Measurements from ENCODE around the gene CALD1.

Gene CALD1

GRCh38 chr7:134778941-134779740 is at the start of gene CALD1:
CALD1 (plus strand) TSS chr7:134779634; CDS start chr7:134867734, 88,100 bp downstream.
- H3K4me1 ChIP-seq (ENCODE audit: control insufficient read depth, insufficient read depth, low read length): peaks cover 30% of the 10 kb centered on the region
- peak within 1 kb of the TSS; percentile 98 for H3K9ac ChIP-seq (ENCODE audit: low read length)
- peak within 1 kb of the TSS; percentile 94 for H3K4me3 ChIP-seq (ENCODE audit: low read length)
- peaks cover 4% of the 10 kb centered on the region for H3K36me3 ChIP-seq (ENCODE audit: control insufficient read depth, insufficient read depth, low read length, severe bottlenecking)
- DNase-seq (ENCODE audit: low read depth): peak; percentile 95
- H3K9me3 ChIP-seq (ENCODE audit: control insufficient read depth, low read length): no peaks in the 10 kb centered on the region
- H3K27me3 ChIP-seq (replicated peaks; ENCODE audit: control insufficient read depth, insufficient read depth, low read length): no peaks in the 10 kb centered on the region

GRCh38 chr7:134729895-134730294 is 49.5 kb upstream of the CALD1 start:
- no peak for DNase-seq (ENCODE audit: low read depth)
- Histone ChIP-seq H3K9me3 (ENCODE audit: control insufficient read depth, low read length) (no peaks in the 10 kb centered on the region), H3K9ac (ENCODE audit: low read length) (peak overlapping the region; percentile 86), H3K36me3 (ENCODE audit: control insufficient read depth, insufficient read depth, low read length, severe bottlenecking) (no peaks in the 10 kb centered on the region), H3K27me3 (replicated peaks; ENCODE audit: control insufficient read depth, insufficient read depth, low read length) (no peaks in the 10 kb centered on the region), H3K4me1 (ENCODE audit: control insufficient read depth, insufficient read depth, low read length) (peaks cover 33% of the 10 kb centered on the region), H3K4me3 (ENCODE audit: low read length) (peak overlapping the region; percentile 46)

- no peaks in the 10 kb centered on the region for H3K27me3 ChIP-seq (replicated peaks; ENCODE audit: control insufficient read depth, insufficient read depth, low read length)
- peak; percentile 73 for DNase-seq (ENCODE audit: low read depth)
- H3K4me1 ChIP-seq (ENCODE audit: control insufficient read depth, insufficient read depth, low read length): peaks cover 33% of the 10 kb centered on the region
- H3K36me3 ChIP-seq (ENCODE audit: control insufficient read depth, insufficient read depth, low read length, severe bottlenecking): no peaks in the 10 kb centered on the region
- H3K9ac ChIP-seq (ENCODE audit: low read length): peak overlapping the region; percentile 86
- no peaks in the 10 kb centered on the region for H3K9me3 ChIP-seq (ENCODE audit: control insufficient read depth, low read length)
- peak overlapping the region; percentile 46 for H3K4me3 ChIP-seq (ENCODE audit: low read length)
These were observed 49.0 kb upstream of the CALD1 start for GRCh38 chr7:134730411-134730829.

- H3K4me3 ChIP-seq (ENCODE audit: low read length): no peak overlapping the region
- no peaks in the 10 kb centered on the region for H3K36me3 ChIP-seq (ENCODE audit: control insufficient read depth, insufficient read depth, low read length, severe bottlenecking)
- H3K9me3 ChIP-seq (ENCODE audit: control insufficient read depth, low read length): no peaks in the 10 kb centered on the region
- DNase-seq (ENCODE audit: low read depth): no peak
- H3K27me3 ChIP-seq (replicated peaks; ENCODE audit: control insufficient read depth, insufficient read depth, low read length): no peaks in the 10 kb centered on the region
- peak overlapping the region; percentile 86 for H3K9ac ChIP-seq (ENCODE audit: low read length)
- H3K4me1 ChIP-seq (ENCODE audit: control insufficient read depth, insufficient read depth, low read length): peaks cover 32% of the 10 kb centered on the region
These were observed 47.8 kb upstream of the CALD1 start for GRCh38 chr7:134731616-134732015.

- Histone ChIP-seq H3K4me3 (ENCODE audit: low read length) (no peak overlapping the region), H3K9ac (ENCODE audit: low read length) (no peak overlapping the region), H3K4me1 (ENCODE audit: control insufficient read depth, insufficient read depth, low read length) (peaks cover 40% of the 10 kb centered on the region), H3K27me3 (replicated peaks; ENCODE audit: control insufficient read depth, insufficient read depth, low read length) (no peaks in the 10 kb centered on the region), H3K36me3 (ENCODE audit: control insufficient read depth, insufficient read depth, low read length, severe bottlenecking) (no peaks in the 10 kb centered on the region), H3K9me3 (ENCODE audit: control insufficient read depth, low read length) (no peaks in the 10 kb centered on the region)
- no peak for DNase-seq (ENCODE audit: low read depth)
These were observed 46.7 kb upstream of the CALD1 start for GRCh38 chr7:134732728-134733127.

GRCh38 chr7:134736381-134736780 is 43.1 kb upstream of the CALD1 start:
- Histone ChIP-seq H3K4me1 (ENCODE audit: control insufficient read depth, insufficient read depth, low read length) (peaks cover 46% of the 10 kb centered on the region), H3K9ac (ENCODE audit: low read length) (no peak overlapping the region), H3K9me3 (ENCODE audit: control insufficient read depth, low read length) (no peaks in the 10 kb centered on the region), H3K4me3 (ENCODE audit: low read length) (no peak overlapping the region), H3K27me3 (replicated peaks; ENCODE audit: control insufficient read depth, insufficient read depth, low read length) (no peaks in the 10 kb centered on the region), H3K36me3 (ENCODE audit: control insufficient read depth, insufficient read depth, low read length, severe bottlenecking) (no peaks in the 10 kb centered on the region)
- no peak for DNase-seq (ENCODE audit: low read depth)

- Histone ChIP-seq H3K4me1 (ENCODE audit: control insufficient read depth, insufficient read depth, low read length) (peaks cover 50% of the 10 kb centered on the region), H3K36me3 (ENCODE audit: control insufficient read depth, insufficient read depth, low read length, severe bottlenecking) (no peaks in the 10 kb centered on the region), H3K9ac (ENCODE audit: low read length) (peak overlapping the region; percentile 86), H3K4me3 (ENCODE audit: low read length) (peak overlapping the region; percentile 75), H3K9me3 (ENCODE audit: control insufficient read depth, low read length) (no peaks in the 10 kb centered on the region), H3K27me3 (replicated peaks; ENCODE audit: control insufficient read depth, insufficient read depth, low read length) (no peaks in the 10 kb centered on the region)
- DNase-seq (ENCODE audit: low read depth): peak; percentile 83
These were observed 41.7 kb upstream of the CALD1 start for GRCh38 chr7:134737566-134738345.

GRCh38 chr7:134739362-134739761 is 40.1 kb upstream of the CALD1 start:
- no peaks in the 10 kb centered on the region for H3K27me3 ChIP-seq (replicated peaks; ENCODE audit: control insufficient read depth, insufficient read depth, low read length)
- peaks cover 63% of the 10 kb centered on the region for H3K4me1 ChIP-seq (ENCODE audit: control insufficient read depth, insufficient read depth, low read length)
- no peak overlapping the region for H3K4me3 ChIP-seq (ENCODE audit: low read length)
- no peaks in the 10 kb centered on the region for H3K36me3 ChIP-seq (ENCODE audit: control insufficient read depth, insufficient read depth, low read length, severe bottlenecking)
- no peaks in the 10 kb centered on the region for H3K9me3 ChIP-seq (ENCODE audit: control insufficient read depth, low read length)
- H3K9ac ChIP-seq (ENCODE audit: low read length): peak overlapping the region; percentile 86
- no peak for DNase-seq (ENCODE audit: low read depth)

GRCh38 chr7:134740376-134740775 is 39.1 kb upstream of the CALD1 start:
- no peak for DNase-seq (ENCODE audit: low read depth)
- no peaks in the 10 kb centered on the region for H3K27me3 ChIP-seq (replicated peaks; ENCODE audit: control insufficient read depth, insufficient read depth, low read length)
- no peak overlapping the region for H3K4me3 ChIP-seq (ENCODE audit: low read length)
- H3K9me3 ChIP-seq (ENCODE audit: control insufficient read depth, low read length): no peaks in the 10 kb centered on the region
- H3K9ac ChIP-seq (ENCODE audit: low read length): no peak overlapping the region
- H3K4me1 ChIP-seq (ENCODE audit: control insufficient read depth, insufficient read depth, low read length): peaks cover 64% of the 10 kb centered on the region
- no peaks in the 10 kb centered on the region for H3K36me3 ChIP-seq (ENCODE audit: control insufficient read depth, insufficient read depth, low read length, severe bottlenecking)

GRCh38 chr7:134741907-134742635 is 37.4 kb upstream of the CALD1 start:
- H3K4me3 ChIP-seq (ENCODE audit: low read length): peak overlapping the region; percentile 60
- H3K4me1 ChIP-seq (ENCODE audit: control insufficient read depth, insufficient read depth, low read length): peaks cover 69% of the 10 kb centered on the region
- no peaks in the 10 kb centered on the region for H3K9me3 ChIP-seq (ENCODE audit: control insufficient read depth, low read length)
- no peaks in the 10 kb centered on the region for H3K27me3 ChIP-seq (replicated peaks; ENCODE audit: control insufficient read depth, insufficient read depth, low read length)
- peak; percentile 49 for DNase-seq (ENCODE audit: low read depth)
- H3K36me3 ChIP-seq (ENCODE audit: control insufficient read depth, insufficient read depth, low read length, severe bottlenecking): no peaks in the 10 kb centered on the region
- peak overlapping the region; percentile 80 for H3K9ac ChIP-seq (ENCODE audit: low read length)
